Adrenal gland (tissue), 12 donors: ENCODE measurements around the gene BRPF1. TPM values are rescaled to one million over a fixed set of nuclear protein-coding genes. Genes with fewer than 3 reads are reported as not detected.

Source experiments
- DNase-seq, 7 donors: peaks; one replicate each; pipeline ENCODE4 v3.0.0-alpha.2; 2019 to 2020
- H3K27ac ChIP-seq, 5 donors: fragments of 200-600 bp; sonication (generic) in 4 of 5; 1 replicate in 3 of 5; 2 replicates in 2 of 5; pipeline versions ENCODE4 v1.5.1 to v1.8.0; 2016 to 2020; ENCODE audit warnings: mild to moderate bottlenecking in 1 of 5
- H3K27me3 ChIP-seq: fragments of 200-600 bp; 2 replicates; pipeline ENCODE4 v1.8.0; 2021
- H3K36me3 ChIP-seq, 2 donors: fragments of 200-600 bp; replicated peaks in 1 of 2; 1 replicate in 1 of 2; 2 replicates in 1 of 2; pipeline versions ENCODE4 v1.5.1 to v1.8.0; 2018 to 2022
- H3K4me1 ChIP-seq, 2 donors: fragments of 200-600 bp; replicated peaks in 1 of 2; 1 replicate in 1 of 2; 2 replicates in 1 of 2; pipeline versions ENCODE4 v1.5.1 to v1.8.0; 2018 to 2021
- H3K4me3 ChIP-seq, 4 donors: fragments of 200-600 bp; sonication (generic) in 3 of 4; one replicate each; pipeline ENCODE4 v1.5.1; 2016 to 2018
- H3K9me3 ChIP-seq, 3 donors: fragments of 200-600 bp; sonication (generic) in 1 of 3; replicated peaks in 1 of 3; 1 replicate in 2 of 3; 2 replicates in 1 of 3; pipeline versions ENCODE4 v1.5.1 to v1.8.0; 2016 to 2021
- CTCF ChIP-seq, 6 experiments: fragments of 450-650 bp in 4 of 6; fragments of 200-600 bp in 2 of 6; sonication (generic) in 1 of 6; IDR thresholded peaks; 1 replicate in 5 of 6; 2 replicates in 1 of 6; pipeline versions ENCODE4 v1.5.1 to v1.8.0; 2016 to 2021; ENCODE audit warnings: antibody characterized with exemption in 6 of 6, mild to moderate bottlenecking in 2 of 6, moderate library complexity in 1 of 6
- POLR2A ChIP-seq, 2 donors: fragments of 450-650 bp; IDR thresholded peaks; one replicate each; pipeline ENCODE4 v1.6.1; 2017; ENCODE audit warnings: antibody characterized with exemption in 2 of 2, mild to moderate bottlenecking in 2 of 2, moderate library complexity in 1 of 2
- whole genome bisulfite sequencing, 4 donors: extraction: QIAGEN DNeasy Blood & Tissue Kit in 2 of 4; methylation state at CpG; one replicate each; pipeline versions ENCODE4 v1.1.5 to v1.1.7; 2013 to 2017; 5-methylcytosine and 5-hydroxymethylcytosine counted together
- intact Hi-C, 2 donors: fragments of 100-400 bp; cut with DNase I; formaldehyde crosslinking; loops; one replicate each; pipeline versions ENCODE4 v1.14.1 to v1.15.0; 2022 to 2023
- polyA plus RNA-seq, 3 donors: library from polyadenylated mRNA; stranded (reverse); fragments of 200-250 nt in 2 of 3; fragments of 350-450 nt in 1 of 3; fragmentation: Illumina TruSeq in 1 of 3; extraction: RNeasy Lipid Tissue Mini Kit (QIAGEN cat#74804) in 1 of 3; gene quantifications; one replicate each; pipeline ENCODE4 v1.2.3, GENCODE V29; 2013 to 2014
- total RNA-seq, 9 donors: library from RNA; depleted of rRNA in 4 of 9; stranded (reverse); fragments of >200 nt in 4 of 9; fragments of 120-200 nt in 1 of 9; fragmentation: NEBNext Ultra II Directional in 1 of 9; extraction: Animal tissue kit (Norgen Biotek cat#: 25700) in 1 of 9; gene quantifications; one replicate each; pipeline versions ENCODE4 v1.1.0 to v1.2.4, GENCODE V29; 2013 to 2023
- donor health status: healthy with polysubstance abuse.
- donor health status: Bipolar disorder and iron deficiency.
- donor health status: DM: yes; HTN: yes; CAD: no.
- donor health status: DM: no; HTN: no; CAD: no.
- donor health status: DM: no; HTN: no; CAD: no.
- donor health status: DM: yes; HTN: yes; CAD: no.

BRPF1 gene
- total and polyA plus RNA-seq, 12 donors, result 7.4 to 18.7 (median 14.3) TPM

GRCh38 chr3:9697892-9698291 lies 33.6 kb upstream of the BRPF1 start:
- H3K9me3 ChIP-seq, result no peaks in the 10 kb centered on the region
- TF ChIP-seq POLR2A (IDR thresholded peaks at IDR 0.05) (no peak), CTCF (IDR thresholded peaks at IDR 0.05) (no peak)
- H3K27ac ChIP-seq, result no peak overlapping the region
- DNase-seq, result no peak
- 84 to 96% (median 89%) methylated on average over 3 to 4 of the region's 4 CpGs for whole genome bisulfite sequencing, 4 donors
- no peaks in the 10 kb centered on the region for H3K27me3 ChIP-seq
- intact Hi-C loops, result no loop called here
- no peak overlapping the region for H3K4me3 ChIP-seq
- peaks cover 0 to 52% of the 10 kb centered on the region in 2 donors for H3K36me3 ChIP-seq
- no peaks in the 10 kb centered on the region for H3K4me1 ChIP-seq

DNA sequence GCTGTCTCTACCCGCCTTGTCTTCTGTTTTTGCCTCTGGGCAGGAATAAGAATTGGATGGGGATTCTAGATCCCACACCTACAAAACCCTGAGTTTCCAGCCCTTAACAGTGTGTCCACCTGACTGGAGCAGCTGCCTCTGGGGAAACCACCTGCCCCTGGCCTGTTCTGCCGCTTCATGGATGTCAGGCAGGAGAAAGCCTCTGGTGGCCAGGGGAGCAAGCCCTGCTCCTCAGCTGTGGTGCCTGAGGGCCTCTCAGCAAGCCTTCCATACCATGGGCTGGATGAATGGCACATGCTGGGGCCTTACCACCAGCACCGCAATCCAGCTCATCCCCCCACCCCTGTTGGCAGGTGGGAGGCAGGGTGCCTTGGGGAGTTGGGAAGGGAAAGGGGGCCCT lies 33.2 kb upstream of the BRPF1 start:
- peaks cover under 1 to 2% of the 10 kb centered on the region in 2 donors for H3K4me1 ChIP-seq
- TF ChIP-seq CTCF (IDR thresholded peaks at IDR 0.05) (no peak), POLR2A (IDR thresholded peaks at IDR 0.05) (no peak)
- no peak overlapping the region for H3K27ac ChIP-seq
- WGBS, 4 donors, result 90 to 100% (median 93%) methylated on average over 1 to 3 of the region's 3 CpGs
- peaks cover 0 to 48% of the 10 kb centered on the region in 2 donors for H3K36me3 ChIP-seq
- H3K27me3 ChIP-seq, result no peaks in the 10 kb centered on the region
- intact Hi-C loops, result no loop called here
- H3K4me3 ChIP-seq, result no peak overlapping the region
- no peak for DNase-seq
- H3K9me3 ChIP-seq, result no peaks in the 10 kb centered on the region

- no peak overlapping the region for H3K4me3 ChIP-seq
- WGBS, 4 donors, result 50 to 70% (median 58%) methylated on average over 2 of the region's 2 CpGs
- intact Hi-C loops, result no loop called here
- H3K27me3 ChIP-seq, result no peaks in the 10 kb centered on the region
- H3K36me3 ChIP-seq, result peaks cover 0 to 30% of the 10 kb centered on the region in 2 donors
- H3K27ac ChIP-seq, result no peak overlapping the region
- H3K9me3 ChIP-seq, result no peaks in the 10 kb centered on the region
- no peak for DNase-seq
- TF ChIP-seq CTCF (IDR thresholded peaks at IDR 0.05), result no peak
- no peak for TF ChIP-seq POLR2A (IDR thresholded peaks at IDR 0.05)
- H3K4me1 ChIP-seq, result peaks cover 17 to 18% of the 10 kb centered on the region in 2 donors
Observed at GRCh38 chr3:9700536-9700935, 31.0 kb upstream of the BRPF1 start.

- intact Hi-C loops, result no loop called here
- peaks cover 0 to 26% of the 10 kb centered on the region in 2 donors for H3K36me3 ChIP-seq
- no peak overlapping the region for H3K4me3 ChIP-seq
- no peak for TF ChIP-seq CTCF (IDR thresholded peaks at IDR 0.05)
- TF ChIP-seq POLR2A (IDR thresholded peaks at IDR 0.05), result no peak
- H3K9me3 ChIP-seq, result no peaks in the 10 kb centered on the region
- peaks cover 17 to 18% of the 10 kb centered on the region in 2 donors for H3K4me1 ChIP-seq
- DNase-seq, result no peak
- WGBS, 4 donors, result 76 to 100% (median 89%) methylated on average over 3 to 7 of the region's 7 CpGs
- H3K27me3 ChIP-seq, result no peaks in the 10 kb centered on the region
- no peak overlapping the region for H3K27ac ChIP-seq
Observed at GRCh38 chr3:9701006-9701405, 30.5 kb upstream of the BRPF1 start.
